HepG2 (cell line): Measurements from ENCODE around the gene CDC42EP1. TPM values are rescaled to one million over a fixed set of nuclear protein-coding genes. Genes with fewer than 3 reads are reported as not detected.

ENCODE experiments used
- CCDC6 ChIP-seq: sonication (generic); formaldehyde crosslinking; IDR thresholded peaks from 2 replicates; pipeline ENCODE4 v1.8.1; 2022; ENCODE audit warnings: mild to moderate bottlenecking, missing genetic modification reagents, moderate library complexity
- CHD2 ChIP-seq: IDR thresholded peaks from 2 replicates; pipeline ENCODE4 v1.6.1; 2011; ENCODE audit warnings: low read depth, low read length, improper control_type of control experiment
- CHD4 ChIP-seq: fragments of 200-600 bp; sonication (generic); IDR thresholded peaks from 2 replicates; pipeline ENCODE4 v1.7.0; 2017; ENCODE audit warnings: mild to moderate bottlenecking, low read length, borderline replicate concordance
- FIP1L1 ChIP-seq: fragments of 200-400 bp; formaldehyde crosslinking; IDR thresholded peaks from 2 replicates; pipeline ENCODE4 v1.6.1; 2018; ENCODE audit warnings: low read depth, mild to moderate bottlenecking, low read length, moderate library complexity, borderline replicate concordance; ENCODE audit not compliant: insufficient read depth
- HNF4G ChIP-seq, 2 experiments: sonication (generic) in 1 of 2; formaldehyde crosslinking in 1 of 2; IDR thresholded peaks; 2 replicates each; pipeline versions ENCODE4 v1.4.0 to v1.6.1; 2011 to 2020; ENCODE audit warnings: borderline replicate concordance in 2 of 2, low read depth in 2 of 2, mild to moderate bottlenecking in 2 of 2, low read length in 1 of 2, missing genetic modification reagents in 1 of 2, moderate library complexity in 1 of 2
- MAFG ChIP-seq: sonication (generic); formaldehyde crosslinking; IDR thresholded peaks from 2 replicates; pipeline ENCODE4 v1.5.1; 2020; ENCODE audit warnings: mild to moderate bottlenecking, missing genetic modification reagents
- MAX ChIP-seq: IDR thresholded peaks from 2 replicates; pipeline ENCODE4 v1.6.1; 2012; ENCODE audit warnings: inconsistent platforms
- PCBP1 ChIP-seq: fragments of 200-400 bp; formaldehyde crosslinking; IDR thresholded peaks from 2 replicates; pipeline ENCODE4 v1.6.1; 2017; ENCODE audit warnings: mild to moderate bottlenecking, low read depth, low read length, borderline replicate concordance
- PHF8 ChIP-seq: sonication (generic); formaldehyde crosslinking; IDR thresholded peaks from 2 replicates; pipeline ENCODE4 v1.5.0; 2020; ENCODE audit warnings: missing genetic modification reagents
- RARA ChIP-seq: IDR thresholded peaks from 2 replicates; pipeline ENCODE4 v1.6.1; 2016; ENCODE audit warnings: missing genetic modification reagents, missing compliant biosample characterization
- SYNCRIP ChIP-seq: fragments of 200-400 bp; formaldehyde crosslinking; IDR thresholded peaks from 2 replicates; pipeline ENCODE4 v1.6.1; 2018; ENCODE audit warnings: mild to moderate bottlenecking, low read depth, low read length; ENCODE audit not compliant: insufficient read depth
- ZBTB39 ChIP-seq: sonication (generic); formaldehyde crosslinking; IDR thresholded peaks from 2 replicates; pipeline ENCODE4 v1.5.0; 2020; ENCODE audit warnings: missing genetic modification reagents
- ZEB1 ChIP-seq: IDR thresholded peaks from 2 replicates; pipeline ENCODE4 v1.6.1; 2012; ENCODE audit warnings: mild to moderate bottlenecking, low read depth, inconsistent platforms; ENCODE audit not compliant: insufficient replicate concordance
- ZFAT ChIP-seq: sonication (generic); formaldehyde crosslinking; conservative IDR thresholded peaks from 2 replicates; pipeline ENCODE4 v1.8.1; 2023; ENCODE audit warnings: missing genetic modification reagents, inconsistent platforms
- ZNF329 ChIP-seq: sonication (generic); formaldehyde crosslinking; IDR thresholded peaks from 2 replicates; pipeline ENCODE4 v1.9.0; 2021; ENCODE audit warnings: low read depth, mild to moderate bottlenecking, missing genetic modification reagents
- ZNF496 ChIP-seq: sonication (generic); formaldehyde crosslinking; IDR thresholded peaks from 2 replicates; pipeline ENCODE4 v1.8.1; 2023; ENCODE audit warnings: mild to moderate bottlenecking, moderate library complexity, missing genetic modification reagents; ENCODE audit not compliant: insufficient replicate concordance
- ZNF576 ChIP-seq: sonication (generic); formaldehyde crosslinking; IDR thresholded peaks from 2 replicates; pipeline ENCODE4 v1.4.0; 2020; ENCODE audit warnings: mild to moderate bottlenecking, missing genetic modification reagents
- ZNF749 ChIP-seq: sonication (generic); formaldehyde crosslinking; IDR thresholded peaks from 2 replicates; pipeline ENCODE4 v1.8.0; 2022; ENCODE audit warnings: mild to moderate bottlenecking, missing genetic modification reagents, moderate library complexity, borderline replicate concordance
- ZNF782 ChIP-seq: sonication (generic); formaldehyde crosslinking; IDR thresholded peaks from 2 replicates; pipeline ENCODE4 v1.4.0; 2020; ENCODE audit warnings: missing genetic modification reagents, mild to moderate bottlenecking, borderline replicate concordance
- ZSCAN5A ChIP-seq: sonication (generic); formaldehyde crosslinking; IDR thresholded peaks from 2 replicates; pipeline ENCODE4 v1.8.0; 2022; ENCODE audit warnings: mild to moderate bottlenecking, missing genetic modification reagents, borderline replicate concordance
- polyA plus RNA-seq, 8 experiments: library from polyadenylated mRNA; depleted of rRNA in 3 of 8; stranded (reverse) in 7 of 8; unstranded in 1 of 8; fragments of >200 nt; fragmentation: Illumina TruSeq in 4 of 8; extraction: Trizol in 4 of 8; gene quantifications; 2 replicates each; pipeline versions ENCODE4 v1.2.1 to v1.2.3, GENCODE V29; 2011 to 2016; ENCODE audit warnings: low read depth in 4 of 8, missing spikeins in 1 of 8, mixed read lengths in 1 of 8; ENCODE audit not compliant: insufficient read depth in 1 of 8
- total RNA-seq, 5 experiments: library from RNA; depleted of rRNA; stranded (reverse); fragments of >200 nt; fragmentation: Illumina TruSeq; extraction: Trizol; gene quantifications; 2 replicates each; pipeline ENCODE4 v1.2.3, GENCODE V29; 2016; ENCODE audit warnings: low read depth in 1 of 5
- TF ChIP-seq, protein P1 (sequence below): sonication (generic); formaldehyde crosslinking; IDR thresholded peaks from 2 replicates; pipeline ENCODE4 v1.4.0; 2020; ENCODE audit warnings: mild to moderate bottlenecking, missing genetic modification reagents

CDC42EP1 gene
- total and polyA plus RNA-seq, 2 of the 13 experiments (the other 11 are each of a cell fraction or from before 2014, with no cell fraction given) = 17.1 to 29.5 TPM

- TF ChIP-seq RARA (peak; percentile 80), ZNF329 (peak; percentile 64; the same call in 1 of the 2 replicates), ZEB1 (peak; percentile 98), ZNF782 (CRISPR knock-in tag) (no peak; the same call in 1 of the 2 replicates), CHD2 (no peak; the same call in 1 of the 2 replicates), ZBTB39 (no peak), MAX (peak; percentile 83), ZNF496 (CRISPR knock-in tag) (no peak), ZSCAN5A (CRISPR knock-in tag) (peak; percentile 14; the same call in 1 of the 2 replicates), SYNCRIP (no peak), CHD4 (0 out of 2 replicates have a peak, but pooled peaks have one; percentile 57), MAFG (no peak), ZNF749 (peak; percentile 43; the same call in 1 of the 2 replicates), ZFAT (CRISPR knock-in tag) (no peak), PHF8 (CRISPR knock-in tag) (peak; percentile 15; the same call in 1 of the 2 replicates), PCBP1 (0 out of 2 replicates have a peak, but pooled peaks have one; percentile 61), ZNF576 (CRISPR knock-in tag) (peak; percentile 67; the same call in 1 of the 2 replicates), HNF4G (IDR thresholded peaks at IDR 0.05; ENCODE audit: borderline replicate concordance, low read depth, low read length) (peak; percentile 42; the same call in 1 of the 2 replicates), HNF4G (CRISPR knock-in tag; IDR thresholded peaks at IDR 0.05; ENCODE audit: borderline replicate concordance, low read depth) (peak; percentile 70), FIP1L1 (peak; percentile 63; the same call in 1 of the 2 replicates), CCDC6 (CRISPR knock-in tag) (peak; percentile 36; the same call in 1 of the 2 replicates)
- TF ChIP-seq, protein P1, sequence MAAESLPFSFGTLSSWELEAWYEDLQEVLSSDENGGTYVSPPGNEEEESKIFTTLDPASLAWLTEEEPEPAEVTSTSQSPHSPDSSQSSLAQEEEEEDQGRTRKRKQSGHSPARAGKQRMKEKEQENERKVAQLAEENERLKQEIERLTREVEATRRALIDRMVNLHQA (CRISPR knock-in tag) = no peak
Measured at GRCh38 chr22:37569009-37569920, 9.0 kb downstream of the CDC42EP1 start (continued).
